Lung (tissue), 12 donors: ENCODE results near the gene SYT13. TPM values are rescaled to one million over a fixed set of nuclear protein-coding genes. Genes with fewer than 3 reads are reported as not detected.

Experiments
- ATAC-seq: fragments of 200-7000 bp; cut with Tn5 transposase; one replicate; pipeline ENCODE4 v1.9.1; 2020; ENCODE audit warnings: moderate number of reproducible peaks; ENCODE audit not compliant: insufficient read depth, low FRiP score
- DNase-seq, 3 donors: peaks; one replicate each; pipeline ENCODE4 v3.0.0-alpha.2; 2013 to 2017
- H3K27ac ChIP-seq, 2 donors: one replicate each; pipeline ENCODE4 v1.5.1; 2013; ENCODE audit warnings: mild to moderate bottlenecking in 2 of 2, moderate library complexity in 2 of 2, control low read depth in 1 of 2, inconsistent platforms in 1 of 2, low read depth in 1 of 2, low read length in 1 of 2
- H3K27me3 ChIP-seq, 3 donors: one replicate each; pipeline ENCODE4 v1.5.1; 2013; ENCODE audit warnings: low read length in 2 of 3; ENCODE audit not compliant: control insufficient read depth in 3 of 3, insufficient read depth in 3 of 3
- H3K36me3 ChIP-seq, 4 donors: one replicate each; pipeline ENCODE4 v1.5.1; 2013; ENCODE audit warnings: low read length in 4 of 4, mild to moderate bottlenecking in 1 of 4, moderate library complexity in 1 of 4; ENCODE audit not compliant: control insufficient read depth in 4 of 4, insufficient read depth in 4 of 4
- H3K4me1 ChIP-seq, 5 donors: one replicate each; pipeline ENCODE4 v1.5.1; 2013; ENCODE audit warnings: low read length in 5 of 5, mild to moderate bottlenecking in 2 of 5, moderate library complexity in 1 of 5; ENCODE audit not compliant: control insufficient read depth in 5 of 5, insufficient read depth in 5 of 5
- H3K4me3 ChIP-seq: one replicate; pipeline ENCODE4 v1.5.1; 2013; ENCODE audit warnings: mild to moderate bottlenecking, control low read depth, moderate library complexity
- H3K9ac ChIP-seq, 2 donors: one replicate each; pipeline ENCODE4 v1.5.1; 2013; ENCODE audit warnings: low read length in 2 of 2, control low read depth in 1 of 2; ENCODE audit not compliant: insufficient read depth in 1 of 2
- H3K9me3 ChIP-seq, 4 donors: one replicate each; pipeline ENCODE4 v1.5.1; 2013; ENCODE audit warnings: low read length in 3 of 4, mild to moderate bottlenecking in 1 of 4, moderate library complexity in 1 of 4; ENCODE audit not compliant: control insufficient read depth in 4 of 4, insufficient read depth in 3 of 4
- WGBS, 2 donors: extraction: QIAGEN DNeasy Blood & Tissue Kit; methylation state at CpG; one replicate each; pipeline ENCODE4 v1.1.7; 2013; 5-methylcytosine and 5-hydroxymethylcytosine counted together
- polyA plus RNA-seq, 2 donors: library from polyadenylated mRNA; stranded (reverse); fragments of 200-250 nt; gene quantifications; one replicate each; pipeline ENCODE4 v1.2.1, GENCODE V29; 2013
- total RNA-seq, 2 donors: library from RNA; depleted of rRNA in 1 of 2; stranded (reverse); fragments of >200 nt in 1 of 2; gene quantifications; one replicate each; pipeline ENCODE4 v1.2.1, GENCODE V29; 2014 to 2021
- TF ChIP-seq, protein P1 (sequence below): IDR thresholded peaks from 2 replicates; pipeline ENCODE4 v1.5.1; 2012; ENCODE audit warnings: mild to moderate bottlenecking; ENCODE audit errors: control extremely low read depth, extremely low read depth
- donor health status: control.
- donor health status: control.
- donor health status: Bipolar disorder and iron deficiency.
- donor health status: healthy.
- donor health status: DM: yes; HTN: yes; CAD: no.

The SYT13 gene
- total and polyA plus RNA-seq, 4 donors, result 0.06 to 6.2 (median 0.16) TPM

DNA sequence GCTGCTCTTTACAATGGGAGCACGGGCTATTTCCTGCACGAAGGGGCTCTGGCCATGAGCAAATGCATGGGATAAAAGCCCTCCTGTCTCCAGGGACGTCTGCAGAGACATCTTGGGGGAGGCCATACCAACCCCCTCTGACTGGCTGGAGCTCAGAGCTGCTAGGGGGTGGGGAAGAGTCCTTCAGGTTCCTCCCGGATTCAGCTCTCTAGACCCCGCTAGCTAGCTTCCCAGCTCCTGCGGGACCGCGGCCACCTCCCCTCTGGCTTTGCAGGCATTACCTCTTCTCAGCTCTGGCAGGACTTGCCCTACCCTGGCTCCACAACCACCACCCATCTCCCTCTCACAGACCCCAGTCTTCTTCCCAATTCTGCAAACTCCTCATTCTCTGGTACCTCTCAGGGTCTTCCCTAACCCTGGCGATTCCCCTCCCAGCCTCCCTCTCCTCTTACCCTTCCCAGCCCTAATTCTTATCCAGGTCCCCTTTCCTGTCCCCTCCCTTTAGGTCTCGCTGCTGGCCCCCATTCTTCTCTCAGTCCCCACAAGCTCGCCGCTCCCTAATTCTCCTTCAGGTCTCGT is 802 bp downstream of the SYT13 start:
- Histone ChIP-seq H3K36me3 (no peaks in the 10 kb centered on the region), H3K9ac (no peak overlapping the region), H3K4me3 (no peak overlapping the region), H3K27ac (no peak overlapping the region), H3K9me3 (peaks cover 0 to 10% (median 0%) of the 10 kb centered on the region in 4 donors), H3K27me3 (peaks cover 6 to 22% (median 16%) of the 10 kb centered on the region in 3 donors), H3K4me1 (peaks cover 0 to 5% (median 0%) of the 10 kb centered on the region in 5 donors)
- ATAC-seq, result no peak
- DNase-seq, result no peak
- TF ChIP-seq, protein P1, sequence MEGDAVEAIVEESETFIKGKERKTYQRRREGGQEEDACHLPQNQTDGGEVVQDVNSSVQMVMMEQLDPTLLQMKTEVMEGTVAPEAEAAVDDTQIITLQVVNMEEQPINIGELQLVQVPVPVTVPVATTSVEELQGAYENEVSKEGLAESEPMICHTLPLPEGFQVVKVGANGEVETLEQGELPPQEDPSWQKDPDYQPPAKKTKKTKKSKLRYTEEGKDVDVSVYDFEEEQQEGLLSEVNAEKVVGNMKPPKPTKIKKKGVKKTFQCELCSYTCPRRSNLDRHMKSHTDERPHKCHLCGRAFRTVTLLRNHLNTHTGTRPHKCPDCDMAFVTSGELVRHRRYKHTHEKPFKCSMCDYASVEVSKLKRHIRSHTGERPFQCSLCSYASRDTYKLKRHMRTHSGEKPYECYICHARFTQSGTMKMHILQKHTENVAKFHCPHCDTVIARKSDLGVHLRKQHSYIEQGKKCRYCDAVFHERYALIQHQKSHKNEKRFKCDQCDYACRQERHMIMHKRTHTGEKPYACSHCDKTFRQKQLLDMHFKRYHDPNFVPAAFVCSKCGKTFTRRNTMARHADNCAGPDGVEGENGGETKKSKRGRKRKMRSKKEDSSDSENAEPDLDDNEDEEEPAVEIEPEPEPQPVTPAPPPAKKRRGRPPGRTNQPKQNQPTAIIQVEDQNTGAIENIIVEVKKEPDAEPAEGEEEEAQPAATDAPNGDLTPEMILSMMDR, result no peak
- WGBS, 2 donors, result 26 to 36% methylated on average over 13 of the region's 13 CpGs

GRCh38 chr11:45282081-45282480 is 4.1 kb downstream of the SYT13 start:
- no peak overlapping the region for H3K9ac ChIP-seq
- H3K27me3 ChIP-seq, result peaks cover 0 to 13% (median under 1%) of the 10 kb centered on the region in 3 donors
- H3K36me3 ChIP-seq, result no peaks in the 10 kb centered on the region
- ATAC-seq (no peak), DNase-seq (no peak)
- TF ChIP-seq, protein P1, result no peak
- no peak overlapping the region for H3K27ac ChIP-seq
- WGBS, 2 donors, result 76 to 97% methylated on average over 6 of the region's 6 CpGs
- peaks cover 0 to 5% (median 0%) of the 10 kb centered on the region in 5 donors for H3K4me1 ChIP-seq
- H3K4me3 ChIP-seq, result no peak overlapping the region
- peaks cover 0 to 2% (median under 1%) of the 10 kb centered on the region in 4 donors for H3K9me3 ChIP-seq

- Histone ChIP-seq H3K36me3 (no peaks in the 10 kb centered on the region), H3K9ac (no peak overlapping the region), H3K27me3 (peaks cover 0 to 4% (median 0%) of the 10 kb centered on the region in 3 donors), H3K4me3 (no peak overlapping the region), H3K27ac (no peak overlapping the region), H3K9me3 (peaks cover 0 to 2% (median 0%) of the 10 kb centered on the region in 4 donors), H3K4me1 (no peaks in the 10 kb centered on the region)
- peak in 2 of 3 donors; percentile 15 to 31 for DNase-seq
- TF ChIP-seq, protein P1, result no peak
- no peak for ATAC-seq
- 49 to 53% methylated on average over 3 of the region's 3 CpGs for WGBS, 2 donors
These were observed 5.7 kb downstream of the SYT13 start for GRCh38 chr11:45280449-45280848.

DNA sequence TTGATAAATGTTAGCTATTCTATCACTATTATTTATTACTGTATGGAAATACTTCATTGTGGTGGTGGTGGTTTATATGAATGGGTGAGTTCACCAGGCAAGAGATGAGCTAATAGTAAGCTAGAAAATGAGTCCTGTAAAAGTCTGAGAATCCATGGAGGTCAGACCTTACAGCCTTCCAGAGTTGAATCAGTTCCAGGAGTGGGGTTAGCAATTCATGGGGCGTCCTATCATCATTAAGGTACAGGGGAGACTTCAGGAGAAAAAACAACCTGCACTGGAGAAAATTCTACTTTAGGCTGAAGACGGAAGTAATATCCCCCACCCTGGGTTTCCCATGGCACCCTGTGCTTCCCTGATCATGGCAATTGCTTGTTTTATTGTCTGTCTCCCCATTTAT is 6.5 kb downstream of the SYT13 start:
- H3K27me3 ChIP-seq, result no peaks in the 10 kb centered on the region

More for the DNA sequence above, 6.5 kb downstream of the SYT13 start:
- no peak overlapping the region for H3K4me3 ChIP-seq
- TF ChIP-seq, protein P1, result no peak
- H3K36me3 ChIP-seq, result no peaks in the 10 kb centered on the region
- peaks cover 0 to 2% (median 0%) of the 10 kb centered on the region in 4 donors for H3K9me3 ChIP-seq
- no peak for DNase-seq
- no peak overlapping the region for H3K27ac ChIP-seq
- WGBS, 2 donors, result 93 to 96% methylated on average over 2 of the region's 2 CpGs
- H3K4me1 ChIP-seq, result no peaks in the 10 kb centered on the region
- ATAC-seq, result no peak
- H3K9ac ChIP-seq, result no peak overlapping the region
